Activated CD8-positive, alpha-beta T cell treated with anti-CD3 and anti-CD28 coated beads for 36 hours (primary cell): Measurements from ENCODE around the gene ADGRG6. TPM values are rescaled to one million over a fixed set of nuclear protein-coding genes. Genes with fewer than 3 reads are reported as not detected.

Experiments used
- ATAC-seq: fragments of 200-7000 bp; cut with Tn5 transposase; one replicate; pipeline ENCODE4 v1.10.0; 2021; ENCODE audit warnings: mild to moderate bottlenecking, moderate library complexity
- CTCF ChIA-PET: fragments of 350-600 bp; sonication (Branson Sonifier 250); formaldehyde crosslinking; loops from one replicate; lab custom pipeline; 2021; ENCODE audit warnings: antibody characterized with exemption; lab: Charles Lee
- POLR2A ChIA-PET: fragments of 350-600 bp; sonication (Branson Sonifier 250); formaldehyde crosslinking; loops from one replicate; lab custom pipeline; 2021; ENCODE audit warnings: antibody characterized with exemption; lab: Charles Lee
- DNase-seq: peaks from one replicate; pipeline ENCODE4 v3.0.0-alpha.2; 2020
- H3K27ac Mint-ChIP-seq: one replicate; pipeline ENCODE4 v1.8.0; 2021; ENCODE audit warnings: mild to moderate bottlenecking, mixed read lengths
- H3K27me3 Mint-ChIP-seq: one replicate; pipeline ENCODE4 v1.8.0; 2021; ENCODE audit warnings: mixed read lengths
- H3K36me3 Mint-ChIP-seq: one replicate; pipeline ENCODE4 v1.8.0; 2021; ENCODE audit warnings: low read depth, mixed read lengths
- H3K4me1 Mint-ChIP-seq: one replicate; pipeline ENCODE4 v1.8.0; 2021; ENCODE audit warnings: low read depth, mixed read lengths
- H3K4me3 Mint-ChIP-seq: one replicate; pipeline ENCODE4 v1.8.0; 2021; ENCODE audit warnings: mild to moderate bottlenecking, moderate library complexity, mixed read lengths
- H3K9me3 Mint-ChIP-seq: one replicate; pipeline ENCODE4 v1.8.0; 2021; ENCODE audit warnings: mixed read lengths
- intact Hi-C: fragments of 100-400 bp; cut with micrococcal nuclease; formaldehyde crosslinking; loops from one replicate; pipeline ENCODE4 v1.10.0; 2022
- total RNA-seq, 2 experiments: library from RNA; stranded (reverse); gene quantifications; one replicate each; pipeline ENCODE4 v1.2.3, GENCODE V29; 2021
- TF ChIP-seq, protein P1 (sequence below): fragments of 200-600 bp; IDR thresholded peaks from one replicate; pipeline ENCODE4 v1.8.0; 2022; ENCODE audit warnings: antibody characterized with exemption, mild to moderate bottlenecking

ADGRG6 gene
- total RNA-seq, 2 experiments from 2014 or later = 1.3 to 1.5 TPM

DNA sequence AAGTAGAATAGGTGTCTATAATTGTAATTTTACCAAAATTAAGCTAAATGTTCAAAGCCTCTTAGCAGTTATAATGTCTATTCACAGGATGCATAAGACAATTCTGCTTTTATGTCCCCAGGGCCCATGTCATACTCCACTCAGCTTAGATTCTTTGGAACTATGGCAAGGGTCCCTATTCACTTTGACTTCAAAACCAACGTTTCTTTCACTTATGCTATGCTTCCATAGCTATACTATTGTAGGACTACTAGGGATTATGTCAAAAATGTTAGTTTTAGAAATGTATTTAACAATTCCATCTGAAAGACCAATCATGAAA, 15.8 kb upstream of the ADGRG6 start:
- no peaks in the 10 kb centered on the region for H3K4me1 Mint-ChIP-seq
- H3K27ac Mint-ChIP-seq = no peak overlapping the region
- TF ChIP-seq, protein P1, sequence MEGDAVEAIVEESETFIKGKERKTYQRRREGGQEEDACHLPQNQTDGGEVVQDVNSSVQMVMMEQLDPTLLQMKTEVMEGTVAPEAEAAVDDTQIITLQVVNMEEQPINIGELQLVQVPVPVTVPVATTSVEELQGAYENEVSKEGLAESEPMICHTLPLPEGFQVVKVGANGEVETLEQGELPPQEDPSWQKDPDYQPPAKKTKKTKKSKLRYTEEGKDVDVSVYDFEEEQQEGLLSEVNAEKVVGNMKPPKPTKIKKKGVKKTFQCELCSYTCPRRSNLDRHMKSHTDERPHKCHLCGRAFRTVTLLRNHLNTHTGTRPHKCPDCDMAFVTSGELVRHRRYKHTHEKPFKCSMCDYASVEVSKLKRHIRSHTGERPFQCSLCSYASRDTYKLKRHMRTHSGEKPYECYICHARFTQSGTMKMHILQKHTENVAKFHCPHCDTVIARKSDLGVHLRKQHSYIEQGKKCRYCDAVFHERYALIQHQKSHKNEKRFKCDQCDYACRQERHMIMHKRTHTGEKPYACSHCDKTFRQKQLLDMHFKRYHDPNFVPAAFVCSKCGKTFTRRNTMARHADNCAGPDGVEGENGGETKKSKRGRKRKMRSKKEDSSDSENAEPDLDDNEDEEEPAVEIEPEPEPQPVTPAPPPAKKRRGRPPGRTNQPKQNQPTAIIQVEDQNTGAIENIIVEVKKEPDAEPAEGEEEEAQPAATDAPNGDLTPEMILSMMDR = no peak
- H3K9me3 Mint-ChIP-seq = peaks cover 8% of the 10 kb centered on the region
- no peak for DNase-seq
- H3K36me3 Mint-ChIP-seq = no peaks in the 10 kb centered on the region
- ATAC-seq = no peak
- intact Hi-C loops = no loop called here
- CTCF ChIA-PET = interaction anchor here (1.1 to 2.7 kb wide), 4 partner anchors 15 to 175 kb away, joined by 3 to 8 read pairs (median 4); partner anchors contain the start of gene ADGRG6
- H3K27me3 Mint-ChIP-seq = no peaks in the 10 kb centered on the region
- POLR2A ChIA-PET = interaction anchor here (0.6 kb wide), 1 partner anchor 28 kb away, joined by 3 read pairs; no protein-coding TSS in a partner anchor
- no peak overlapping the region for H3K4me3 Mint-ChIP-seq

DNA sequence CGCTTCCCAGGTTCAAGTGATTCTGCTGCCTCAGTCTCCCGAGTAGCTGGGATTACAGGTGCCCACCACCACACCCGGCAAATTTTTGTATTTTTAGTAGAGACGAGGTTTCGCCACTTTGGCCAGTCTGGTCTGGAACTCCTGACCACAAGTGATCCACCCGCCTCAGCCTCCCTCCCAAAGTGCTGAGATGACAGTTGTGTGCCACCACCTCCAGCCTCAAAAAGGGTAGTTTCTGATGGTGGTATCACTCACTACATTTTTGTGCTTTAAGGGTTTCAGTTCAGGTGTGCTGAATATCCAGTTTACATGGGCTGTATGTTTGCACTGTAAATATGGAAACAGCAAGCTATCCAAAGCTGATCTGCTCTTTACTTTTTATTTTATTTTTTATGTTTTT, 12.1 kb upstream of the ADGRG6 start:
- Mint-ChIP-seq H3K27me3 (no peaks in the 10 kb centered on the region), H3K36me3 (no peaks in the 10 kb centered on the region), H3K9me3 (no peaks in the 10 kb centered on the region), H3K4me3 (no peak overlapping the region), H3K27ac (no peak overlapping the region), H3K4me1 (no peaks in the 10 kb centered on the region)
- CTCF ChIA-PET = interaction anchor here (1.1 kb wide), 1 partner anchor 98 kb away, joined by 3 read pairs; no protein-coding TSS in a partner anchor
- TF ChIP-seq, protein P1 = no peak
- POLR2A ChIA-PET = interaction anchor here (0.9 kb wide), 1 partner anchor 1659 kb away, joined by 3 read pairs; no protein-coding TSS in a partner anchor
- no peak for DNase-seq
- intact Hi-C loops = no loop called here
- no peak for ATAC-seq

DNA sequence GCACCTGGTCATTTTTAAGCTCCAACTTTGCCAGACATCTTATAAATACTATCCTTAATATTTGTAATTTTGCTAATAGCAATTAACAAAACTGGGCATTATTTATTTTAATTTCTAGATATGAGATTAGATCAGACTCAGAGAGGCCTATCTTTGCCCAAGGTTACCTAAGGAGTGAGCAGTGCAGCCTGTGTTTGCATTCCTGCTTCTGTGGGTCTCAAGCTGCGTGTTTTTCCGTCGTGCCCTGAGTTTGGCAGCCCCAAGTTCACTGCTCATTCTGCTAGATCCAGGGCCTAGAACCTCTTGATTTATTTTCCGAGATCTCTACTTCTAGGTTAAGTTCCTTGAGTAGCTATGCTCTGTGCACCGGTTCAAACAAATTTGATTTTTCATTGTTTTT, 11.0 kb upstream of the ADGRG6 start:
- Mint-ChIP-seq H3K36me3 (no peaks in the 10 kb centered on the region), H3K9me3 (no peaks in the 10 kb centered on the region), H3K4me3 (no peak overlapping the region), H3K27me3 (no peaks in the 10 kb centered on the region), H3K4me1 (no peaks in the 10 kb centered on the region), H3K27ac (no peak overlapping the region)
- ATAC-seq (no peak), DNase-seq (no peak)
- TF ChIP-seq, protein P1 = no peak
- intact Hi-C loops = no loop called here
- ChIA-PET CTCF (interaction anchor here (1.2 kb wide), 1 partner anchor 10 kb away, joined by 4 read pairs; the partner anchor contains the start of gene ADGRG6), POLR2A (no interaction called here)

DNA sequence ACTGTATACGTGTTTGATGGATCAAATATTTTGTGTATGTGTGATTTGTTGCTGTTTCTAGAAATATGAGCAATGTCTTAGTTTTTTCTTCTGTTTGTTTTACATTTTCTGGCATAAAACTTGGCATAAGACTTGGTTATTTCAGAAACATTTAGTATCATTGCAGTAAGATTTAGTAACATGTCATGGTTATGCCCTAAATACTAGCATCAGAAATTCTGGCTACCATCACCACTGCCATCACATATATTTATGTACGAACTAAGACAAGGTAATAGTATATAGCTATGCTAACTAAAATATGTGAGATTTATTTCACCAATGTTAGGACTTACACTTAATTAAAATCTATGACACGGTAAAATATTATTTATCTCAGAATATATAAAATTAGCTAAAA, 10.3 kb upstream of the ADGRG6 start:
- H3K4me3 Mint-ChIP-seq = no peak overlapping the region
- DNase-seq (no peak), ATAC-seq (no peak)
- no peaks in the 10 kb centered on the region for H3K9me3 Mint-ChIP-seq
- no peaks in the 10 kb centered on the region for H3K36me3 Mint-ChIP-seq
- H3K27me3 Mint-ChIP-seq = no peaks in the 10 kb centered on the region
- ChIA-PET CTCF (interaction anchor here (1.2 kb wide), 1 partner anchor 10 kb away, joined by 4 read pairs; the partner anchor contains the start of gene ADGRG6), POLR2A (no interaction called here)
- TF ChIP-seq, protein P1 = no peak
- intact Hi-C loops = no loop called here
- H3K27ac Mint-ChIP-seq = no peak overlapping the region
- H3K4me1 Mint-ChIP-seq = no peaks in the 10 kb centered on the region

DNA sequence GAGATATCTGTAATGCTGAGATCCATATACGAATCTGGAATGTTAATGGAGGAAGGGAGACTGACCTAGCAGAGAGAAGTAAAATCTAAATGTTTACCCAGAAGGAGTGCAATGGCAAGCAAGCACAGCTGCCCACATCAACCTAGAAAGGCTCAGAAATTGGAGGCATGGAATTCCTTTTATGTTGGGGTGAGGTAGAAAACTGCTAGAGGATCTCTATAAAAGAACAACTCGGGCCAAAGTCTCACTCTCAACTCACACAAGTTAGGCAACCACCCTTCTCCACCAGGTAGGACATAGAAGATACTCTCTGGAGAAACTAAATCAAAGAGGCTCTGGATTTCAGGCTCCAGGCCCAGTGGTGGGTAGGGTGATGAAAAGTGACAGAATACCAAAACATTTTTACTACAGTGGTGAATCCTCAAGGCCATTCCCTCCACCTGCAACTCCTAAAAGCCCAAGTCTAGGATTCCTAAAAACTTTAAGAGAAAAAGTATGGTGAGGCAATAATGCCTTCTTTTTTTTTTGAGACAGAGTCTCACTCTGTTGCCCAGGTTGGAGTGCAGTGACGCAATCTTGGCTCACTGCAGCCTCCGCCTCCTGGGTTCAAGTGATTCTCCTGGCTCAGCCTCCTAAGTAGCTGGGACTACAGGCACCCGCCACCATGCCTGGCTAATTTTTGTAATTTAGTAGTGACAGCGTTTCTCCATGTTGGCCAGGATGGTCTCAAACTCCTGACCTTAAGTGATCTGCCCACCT, 9.5 kb upstream of the ADGRG6 start:
- intact Hi-C loops = no loop called here
- ATAC-seq (no peak), DNase-seq (no peak)
- Mint-ChIP-seq H3K4me3 (no peak overlapping the region), H3K27ac (no peak overlapping the region), H3K9me3 (no peaks in the 10 kb centered on the region), H3K27me3 (no peaks in the 10 kb centered on the region), H3K4me1 (no peaks in the 10 kb centered on the region), H3K36me3 (no peaks in the 10 kb centered on the region)
- CTCF ChIA-PET = interaction anchor here (1.2 kb wide), 1 partner anchor 9 kb away, joined by 4 read pairs; the partner anchor contains the start of gene ADGRG6
- POLR2A ChIA-PET = no interaction called here
- TF ChIP-seq, protein P1 = no peak
